Measurements from ENCODE around the gene PAXX.
A peak's percentile ranks its signal among the peaks of the same experiment; 100 is the strongest.

PAXX gene

DNA sequence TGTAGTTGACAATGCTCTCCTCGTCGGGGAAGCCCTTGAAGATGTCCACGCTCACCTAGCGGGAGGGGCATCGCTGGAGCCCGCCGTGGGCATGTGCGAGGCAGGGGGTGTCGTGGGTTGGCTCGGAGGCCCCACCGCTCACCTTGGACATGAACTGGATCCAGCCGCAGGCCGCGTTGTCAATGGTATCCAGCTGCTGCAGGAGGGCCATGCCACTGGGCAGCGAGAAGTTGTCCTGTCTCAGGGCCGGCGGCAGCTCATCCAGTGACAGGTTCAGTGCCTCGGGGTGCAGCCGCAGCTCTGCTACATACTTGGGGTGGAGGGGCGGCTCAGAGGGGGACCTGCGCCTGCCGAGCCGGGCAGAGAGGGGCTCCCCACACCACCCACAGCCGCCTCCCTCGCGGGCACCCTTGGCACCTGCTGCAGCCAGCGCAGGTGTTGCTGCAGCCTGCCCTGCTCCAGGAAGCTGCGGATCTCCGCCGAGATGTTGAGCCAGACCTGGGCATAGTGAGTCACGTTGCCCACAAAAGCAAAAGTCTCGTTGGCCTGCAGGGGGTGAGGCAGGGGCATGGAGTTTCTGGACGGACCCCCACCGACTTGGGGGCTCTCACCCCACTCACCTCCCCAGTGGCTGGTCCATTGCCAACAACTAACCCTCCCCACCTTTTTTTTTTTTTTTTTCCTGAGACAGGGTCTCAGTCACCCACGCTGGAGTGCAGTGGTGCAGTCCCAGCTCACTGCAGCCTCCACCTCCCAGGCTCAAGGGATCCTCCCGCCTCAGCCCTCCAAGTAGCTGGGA lies 26.7 kb downstream of the PAXX start:
- DNase-seq (ENCODE audit: low read depth in 2 of 2): no peak

DNA sequence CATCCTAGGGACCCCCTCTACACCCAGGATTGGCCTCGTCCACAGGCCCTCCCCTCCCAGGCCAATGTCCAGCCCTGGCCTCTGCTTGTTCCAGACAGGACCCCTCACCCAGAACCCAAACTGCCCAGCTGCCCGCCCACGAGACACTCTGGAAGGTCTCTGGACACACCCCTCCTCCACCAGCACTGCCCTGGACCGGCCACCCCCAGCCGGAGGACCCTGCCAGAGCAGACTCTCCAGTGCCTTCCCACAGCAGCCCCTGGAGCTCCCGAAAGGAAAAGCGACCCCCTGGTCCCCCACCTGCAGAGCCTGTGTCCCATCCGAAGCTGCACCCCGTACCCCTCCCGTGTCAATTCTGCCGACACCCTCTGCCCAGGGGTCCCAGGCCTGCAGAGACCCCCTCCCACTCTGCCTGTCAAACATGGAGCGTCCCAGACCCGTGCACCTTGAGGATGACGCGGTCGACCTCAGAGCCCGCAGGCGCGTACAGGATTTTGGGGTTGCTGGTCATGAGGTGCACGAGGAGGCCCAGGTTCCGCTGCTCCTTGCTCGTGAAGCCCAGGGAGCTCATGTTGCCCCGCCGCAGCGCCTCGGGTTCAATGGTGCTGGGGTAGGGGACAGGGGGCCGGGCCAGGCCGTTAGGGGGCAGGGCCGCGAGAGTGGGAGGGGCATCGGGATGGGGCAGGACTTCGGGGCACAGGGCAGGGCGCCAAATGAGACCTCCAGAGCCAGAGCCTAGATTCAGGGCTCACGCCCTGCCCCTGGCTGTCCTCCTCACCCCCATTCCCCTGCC lies 27.9 kb downstream of the PAXX start:
- no peak for DNase-seq (ENCODE audit: low read depth in 2 of 2)

DNA sequence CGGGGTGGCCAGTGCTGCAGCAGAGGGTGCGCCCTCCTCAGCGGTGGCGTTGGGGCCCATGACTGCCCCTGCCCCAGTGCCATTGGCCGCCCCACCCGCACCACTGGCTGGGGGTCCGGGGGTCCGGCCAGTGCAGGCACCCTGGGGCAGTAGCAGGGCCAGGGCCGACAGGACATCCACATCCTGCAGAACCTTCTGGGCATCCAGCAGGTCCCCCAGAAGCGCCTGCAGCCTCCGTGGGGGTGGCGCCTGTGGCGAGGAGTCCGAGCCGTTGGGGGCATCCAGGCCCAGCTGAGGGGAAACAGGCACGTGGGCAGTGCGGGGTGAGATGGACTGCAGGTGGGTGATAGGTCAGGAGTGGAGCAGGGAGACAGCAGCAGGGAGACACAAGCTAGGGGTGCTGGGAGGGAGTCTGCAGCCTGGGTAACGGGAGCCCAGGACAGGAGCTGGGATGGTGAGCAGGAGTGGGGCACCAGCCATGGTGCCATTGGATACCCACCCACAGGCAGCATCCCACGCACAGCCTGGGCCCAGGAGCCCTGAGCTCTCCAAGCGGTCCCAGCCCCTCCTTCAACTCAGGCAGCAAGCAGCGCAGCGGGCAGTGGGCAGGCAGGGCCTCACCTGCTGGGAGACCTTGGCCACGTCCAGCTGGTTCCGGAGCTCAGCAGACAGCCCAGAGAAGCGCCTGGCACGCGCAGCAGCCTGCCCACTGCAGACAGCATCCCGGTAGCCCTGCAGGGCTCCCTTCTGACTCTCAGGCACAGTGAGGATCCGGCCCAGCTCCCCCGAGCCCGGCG lies 28.7 kb downstream of the PAXX start:
- no peak for DNase-seq (ENCODE audit: low read depth in 2 of 2)

DNA sequence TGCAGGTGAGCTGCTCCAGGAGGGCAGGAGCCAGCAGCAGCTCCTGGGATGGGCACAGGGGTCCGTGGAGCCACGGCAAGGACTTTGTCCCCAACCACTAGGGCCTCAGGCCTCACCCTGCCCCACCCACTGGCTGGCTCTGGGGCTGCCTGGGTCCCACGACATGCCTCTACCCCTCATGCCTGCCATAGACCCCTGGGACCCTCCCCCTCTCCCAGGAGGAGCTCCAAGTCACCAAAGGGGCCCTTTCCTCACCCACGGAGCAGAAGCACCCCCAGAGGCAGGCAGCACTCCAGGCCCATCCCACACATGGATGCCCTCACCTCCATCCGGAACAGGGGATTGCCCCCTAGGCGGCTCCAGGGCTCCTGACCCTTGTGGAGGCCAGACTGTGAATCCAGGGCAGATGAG lies 29.4 kb downstream of the PAXX start:
- no peak for DNase-seq (ENCODE audit: low read depth in 2 of 2)

DNA sequence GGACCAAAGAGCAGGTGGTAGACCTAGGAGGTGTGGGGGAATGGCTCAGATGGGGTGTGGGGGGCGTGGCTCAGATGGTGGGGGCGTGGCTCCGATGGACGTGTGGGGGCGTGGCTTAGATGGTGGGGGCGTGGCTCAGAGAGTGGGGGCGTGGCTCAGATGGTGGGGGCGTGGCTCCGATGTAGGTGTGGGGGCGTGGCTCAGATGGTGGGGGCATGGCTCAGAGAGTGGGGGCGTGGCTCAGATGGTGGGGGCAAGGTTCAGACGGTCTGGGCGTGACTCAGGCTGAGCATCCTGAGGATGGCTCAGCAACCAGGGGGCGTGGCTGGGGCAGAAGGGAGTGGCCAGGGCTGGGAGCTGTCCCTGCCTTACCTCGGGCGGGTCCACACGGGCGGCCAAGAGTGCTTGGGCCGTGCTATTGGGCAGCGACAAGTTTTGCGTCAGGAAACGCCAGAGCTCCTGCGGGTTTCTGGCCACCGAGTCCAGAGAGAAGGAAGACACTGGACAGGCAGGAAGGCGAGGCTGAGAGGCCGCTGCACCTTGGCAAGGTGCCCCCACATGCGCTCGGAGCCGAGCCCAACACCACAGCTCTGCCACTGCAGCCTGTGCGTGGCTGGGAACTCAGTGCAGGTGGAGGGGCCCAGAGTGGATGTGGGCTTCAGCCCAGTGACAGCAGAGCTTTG lies 29.9 kb downstream of the PAXX start:
- DNase-seq (ENCODE audit: low read depth in 2 of 2): peak; percentile 57 to 73

DNA sequence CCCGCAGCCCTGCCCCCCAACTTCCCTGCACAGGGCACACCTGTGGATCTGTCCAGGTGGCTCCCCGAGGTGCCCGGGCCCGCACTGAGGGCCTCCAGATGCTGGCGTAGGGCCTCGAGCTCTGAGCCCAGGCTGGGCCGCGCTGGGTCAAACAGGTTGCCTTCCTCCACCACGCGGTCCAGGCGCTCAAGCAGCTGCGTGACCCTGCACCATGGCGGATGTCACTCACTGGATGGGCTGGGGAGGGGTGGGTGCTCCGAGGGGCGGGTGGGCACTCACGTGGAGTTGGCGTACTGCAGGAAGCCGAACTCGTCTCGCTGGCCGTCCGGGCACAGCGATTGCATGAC lies 30.4 kb downstream of the PAXX start:
- DNase-seq (ENCODE audit: low read depth in 2 of 2): no peak

DNA sequence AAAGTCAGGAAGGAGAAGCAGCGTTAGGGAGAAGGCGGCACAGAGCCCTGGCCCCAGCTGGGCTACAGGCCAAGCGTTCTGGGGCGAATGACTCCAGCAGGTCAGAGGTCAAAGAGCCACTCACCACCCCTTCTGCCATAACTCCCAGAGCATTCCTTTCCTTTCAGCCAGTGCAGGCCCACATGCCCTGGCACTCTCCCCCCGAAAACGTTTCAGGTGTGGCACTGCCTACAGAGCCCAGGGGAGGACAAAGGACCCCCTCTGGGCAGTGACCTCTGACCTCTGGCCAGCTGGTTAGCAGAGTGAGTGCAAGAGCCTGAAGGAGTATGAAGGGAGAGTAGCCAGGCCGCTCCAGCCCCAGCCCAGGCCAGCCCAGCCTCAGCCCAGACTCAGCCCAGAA lies 30.9 kb downstream of the PAXX start:
- no peak for DNase-seq (ENCODE audit: low read depth in 2 of 2)

DNA sequence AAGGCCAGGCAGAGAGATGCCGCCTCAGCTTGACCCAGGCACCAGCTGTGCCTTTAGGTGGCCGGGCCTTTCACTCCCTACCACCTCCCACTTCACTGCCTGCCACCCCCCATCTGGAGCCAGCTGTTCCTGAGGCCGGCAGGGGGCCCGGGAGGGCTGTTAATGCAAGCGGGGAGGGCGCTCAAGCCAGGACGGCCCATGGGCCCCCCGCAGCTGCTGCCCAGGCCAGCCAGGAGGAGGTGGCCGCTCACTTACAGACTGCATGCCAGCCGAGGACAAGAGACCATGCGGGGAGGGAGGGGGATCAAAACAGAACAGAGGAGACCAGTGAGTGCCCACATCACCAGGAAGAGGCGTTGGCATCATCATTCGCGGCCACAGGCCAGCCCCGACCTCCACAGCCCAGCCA lies 31.4 kb downstream of the PAXX start:
- no peak for DNase-seq (ENCODE audit: low read depth in 2 of 2)

DNA sequence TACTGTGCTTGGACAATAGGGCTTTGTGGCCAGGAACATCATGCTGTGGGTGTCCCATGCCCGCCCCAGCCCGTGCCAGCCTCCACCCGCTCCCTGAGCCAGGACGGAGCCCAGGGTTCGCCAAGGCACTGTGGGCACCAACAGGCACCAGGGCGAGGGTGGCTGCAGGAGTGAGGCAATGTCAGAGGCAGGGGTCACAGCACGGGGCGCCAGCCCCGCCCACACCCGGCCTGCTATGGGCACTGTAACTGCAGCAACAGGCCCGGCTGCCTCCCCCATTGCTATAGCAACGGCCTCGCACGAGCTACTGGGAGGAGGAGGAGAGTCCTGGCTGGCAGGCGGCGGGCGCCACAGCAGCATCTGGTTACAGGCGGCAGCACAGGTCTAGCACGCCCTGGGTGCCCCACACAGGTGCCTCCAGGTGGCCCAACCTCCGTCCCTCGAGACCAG lies 33.3 kb downstream of the PAXX start:
- DNase-seq (ENCODE audit: low read depth in 2 of 2): no peak

DNA sequence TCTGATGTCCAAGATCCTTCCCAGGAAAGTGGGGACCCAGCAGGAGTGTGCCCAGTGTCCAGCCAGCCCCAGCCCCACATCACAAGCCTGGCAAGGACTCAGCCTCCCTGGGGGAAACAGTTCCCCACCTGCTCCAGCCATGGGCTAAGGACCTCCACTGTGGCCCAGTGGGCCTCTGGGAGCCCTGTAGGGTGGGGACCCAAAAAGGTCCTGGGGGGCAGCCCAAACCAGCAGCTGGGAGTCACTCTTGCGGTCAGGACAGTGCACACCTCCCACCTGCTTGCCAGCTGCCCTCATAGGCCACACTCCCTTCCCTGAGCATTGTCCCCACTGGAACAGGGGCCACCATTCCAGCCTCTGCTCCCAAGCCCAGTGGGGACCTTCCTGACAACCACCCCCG lies 34.2 kb downstream of the PAXX start:
- DNase-seq (ENCODE audit: low read depth in 2 of 2): no peak

DNA sequence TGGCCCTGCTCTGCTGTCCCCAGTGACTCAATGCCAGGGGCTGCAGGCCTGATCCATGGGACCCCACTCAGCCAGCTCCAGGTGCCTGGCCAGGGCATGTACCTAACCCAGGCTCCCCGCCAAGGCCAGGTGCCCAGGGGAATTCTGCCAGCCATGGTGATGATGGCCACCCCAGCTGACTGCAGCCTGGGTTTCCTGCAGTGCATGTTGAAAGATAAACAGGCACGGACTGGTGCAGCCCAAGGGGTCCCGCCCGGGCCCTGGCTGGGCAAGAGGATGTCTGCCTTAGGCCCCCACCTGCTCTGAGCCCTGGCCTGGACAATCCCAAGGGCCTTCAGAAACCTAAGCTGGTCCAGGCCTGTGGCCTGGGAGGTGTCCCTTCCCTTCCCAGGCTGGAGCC lies 34.6 kb downstream of the PAXX start:
- DNase-seq (ENCODE audit: low read depth in 2 of 2): no peak

DNA sequence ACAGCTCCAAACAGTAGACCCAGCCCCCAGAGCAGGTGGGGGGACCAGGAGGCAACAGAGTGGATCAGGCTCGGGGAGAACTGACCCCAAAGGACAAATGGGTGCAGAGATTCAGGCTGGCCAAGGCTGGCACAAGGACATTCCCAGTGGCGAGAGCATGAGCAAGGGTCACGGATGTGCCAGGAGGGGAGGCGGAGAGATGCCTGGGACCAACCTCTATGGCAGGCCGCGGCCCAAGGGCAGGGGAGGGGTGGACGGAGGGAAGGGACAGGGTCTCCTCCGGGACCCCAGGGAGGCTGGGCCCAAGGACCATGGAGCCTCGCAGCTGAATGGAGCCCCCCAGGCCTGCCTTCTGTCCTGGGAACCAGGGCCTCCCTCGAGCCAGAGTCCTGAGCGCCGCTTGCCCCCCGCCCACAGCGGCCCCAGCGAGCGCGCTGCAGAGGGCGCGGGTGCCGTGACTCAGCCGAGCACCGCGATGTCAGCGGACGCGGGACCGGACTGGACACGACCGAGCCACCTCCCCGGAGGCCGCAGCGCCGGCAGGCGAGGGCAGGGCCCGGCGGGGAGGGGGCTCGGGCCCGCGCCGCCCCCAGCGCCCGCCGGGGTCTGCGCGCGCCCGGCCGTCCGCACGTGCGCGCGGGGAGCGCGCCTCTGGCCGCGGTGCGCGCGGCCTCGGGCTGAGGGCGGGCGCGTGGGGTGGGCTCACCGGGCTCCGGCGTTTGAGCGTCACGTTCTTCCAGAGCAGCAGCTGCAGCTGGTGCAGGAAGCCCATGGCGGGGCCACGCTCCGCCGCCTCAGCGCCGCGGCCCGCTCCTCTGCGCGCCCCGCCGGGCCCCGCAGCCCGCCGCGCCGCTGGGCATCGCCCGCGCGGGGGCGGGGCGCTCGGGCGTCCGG lies 35.4 kb downstream of the PAXX start, which contains the start of gene ABCA2:
Gene ABCA2, minus strand, starts transcription at position 869 of the 894 bp plus-strand sequence. Its CDS starts 97 bp downstream, at position 772.
- DNase-seq (ENCODE audit: low read depth in 2 of 2): no peak

DNA sequence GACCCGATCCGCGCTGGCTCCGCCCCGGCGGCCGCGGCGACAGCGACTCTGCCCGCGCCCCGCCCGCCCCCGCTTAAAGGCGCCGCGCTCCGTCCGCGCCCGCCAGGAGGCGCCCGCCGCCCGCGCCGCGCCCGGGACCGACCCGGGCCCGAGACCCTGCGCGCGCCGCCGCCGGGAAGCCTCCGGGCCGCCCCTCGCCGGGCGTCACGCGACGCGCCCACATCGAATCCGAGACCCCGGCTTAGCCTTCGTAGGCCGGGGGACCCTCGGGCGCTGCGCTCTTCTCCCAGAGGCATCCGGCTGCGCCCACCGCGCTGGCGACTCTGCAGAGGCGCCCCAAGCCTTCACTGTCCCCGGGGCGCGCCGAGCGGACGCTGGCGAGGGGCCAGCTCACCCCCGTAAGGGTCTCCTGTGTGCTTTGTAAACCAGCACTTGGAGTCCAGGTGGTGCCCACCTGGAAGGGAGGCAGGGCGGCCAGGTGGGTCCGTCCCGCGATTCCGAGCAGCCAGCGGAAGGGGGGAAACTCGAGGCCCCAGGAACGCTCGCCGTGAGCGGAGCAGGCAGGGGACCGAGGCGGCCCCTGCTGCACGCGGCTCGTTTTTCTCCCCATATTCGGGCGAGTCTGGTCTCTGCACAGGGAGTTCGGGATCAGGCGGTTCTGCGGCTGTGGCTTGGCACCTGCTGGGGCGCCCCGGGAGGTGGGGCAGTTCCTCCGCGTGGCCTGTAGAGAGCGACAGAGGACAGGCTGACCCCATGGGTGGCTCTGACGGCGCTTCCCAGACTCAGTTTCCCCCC lies 36.2 kb downstream of the PAXX start:
- peak; percentile 41 to 55 for DNase-seq (ENCODE audit: low read depth in 2 of 2)

DNA sequence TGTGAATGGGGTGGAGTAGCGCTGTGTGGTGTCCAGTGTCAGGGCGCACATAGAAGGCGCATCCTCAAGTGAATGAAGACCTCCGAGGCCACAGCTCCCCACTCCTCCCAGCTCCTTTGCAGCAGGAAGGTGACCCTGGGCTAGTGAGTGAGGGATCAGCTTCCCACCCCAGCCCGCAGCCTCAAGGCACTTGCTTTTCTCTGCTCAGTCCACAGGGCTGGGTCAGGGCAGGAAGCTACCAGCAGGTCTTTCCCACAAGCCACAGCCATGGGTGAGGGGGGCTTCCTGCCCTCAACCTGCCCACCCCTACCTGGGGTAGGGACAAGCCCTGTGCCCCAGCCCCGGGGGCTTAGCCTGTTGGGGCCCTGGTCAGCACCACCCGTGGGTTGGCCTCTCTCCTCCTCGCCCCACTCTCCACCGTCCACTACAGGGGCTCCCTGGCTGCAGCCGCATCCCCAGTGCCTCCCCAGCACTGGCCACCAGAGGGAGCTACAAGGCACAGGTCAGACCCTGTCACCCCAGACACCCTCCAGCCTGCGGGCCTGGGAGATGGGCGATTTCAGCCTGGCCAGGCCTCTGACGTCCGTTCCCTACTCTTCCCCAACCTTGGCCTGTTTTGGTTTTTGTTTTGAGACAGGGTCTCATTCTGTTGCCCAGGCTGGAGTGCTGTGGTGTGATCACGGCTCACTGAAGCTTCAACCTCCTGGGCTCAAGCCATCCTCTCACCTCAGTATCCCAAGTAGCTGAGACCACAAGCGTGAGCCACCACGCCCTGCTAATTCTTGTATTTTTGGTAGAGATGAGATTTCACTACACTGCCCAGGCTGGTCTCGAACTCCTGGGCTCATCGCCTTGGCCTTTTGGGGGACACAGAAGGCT lies 37.1 kb downstream of the PAXX start:
- peak; percentile 63 to 74 for DNase-seq (ENCODE audit: low read depth in 2 of 2)

DNA sequence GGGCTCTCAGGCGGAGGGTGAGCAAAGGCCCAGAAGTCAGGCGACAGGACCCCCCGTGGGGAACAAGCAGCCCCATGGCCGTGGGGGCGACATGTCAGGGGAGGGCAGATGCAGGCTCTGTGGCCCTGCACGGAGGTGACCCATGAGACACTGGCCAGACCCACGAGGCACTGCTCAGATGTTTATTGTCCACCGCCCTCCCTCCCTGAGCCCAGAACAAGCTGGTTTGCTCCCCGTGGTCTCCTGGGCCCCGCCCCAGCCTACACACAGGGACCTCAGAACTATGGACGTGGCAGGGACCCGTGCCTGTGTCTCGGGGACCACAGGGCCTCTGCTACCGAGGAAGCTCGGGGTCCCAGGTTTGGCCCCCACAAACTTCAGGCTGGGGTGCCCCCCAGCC lies 37.8 kb downstream of the PAXX start:
- no peak for DNase-seq (ENCODE audit: low read depth in 2 of 2)

DNA sequence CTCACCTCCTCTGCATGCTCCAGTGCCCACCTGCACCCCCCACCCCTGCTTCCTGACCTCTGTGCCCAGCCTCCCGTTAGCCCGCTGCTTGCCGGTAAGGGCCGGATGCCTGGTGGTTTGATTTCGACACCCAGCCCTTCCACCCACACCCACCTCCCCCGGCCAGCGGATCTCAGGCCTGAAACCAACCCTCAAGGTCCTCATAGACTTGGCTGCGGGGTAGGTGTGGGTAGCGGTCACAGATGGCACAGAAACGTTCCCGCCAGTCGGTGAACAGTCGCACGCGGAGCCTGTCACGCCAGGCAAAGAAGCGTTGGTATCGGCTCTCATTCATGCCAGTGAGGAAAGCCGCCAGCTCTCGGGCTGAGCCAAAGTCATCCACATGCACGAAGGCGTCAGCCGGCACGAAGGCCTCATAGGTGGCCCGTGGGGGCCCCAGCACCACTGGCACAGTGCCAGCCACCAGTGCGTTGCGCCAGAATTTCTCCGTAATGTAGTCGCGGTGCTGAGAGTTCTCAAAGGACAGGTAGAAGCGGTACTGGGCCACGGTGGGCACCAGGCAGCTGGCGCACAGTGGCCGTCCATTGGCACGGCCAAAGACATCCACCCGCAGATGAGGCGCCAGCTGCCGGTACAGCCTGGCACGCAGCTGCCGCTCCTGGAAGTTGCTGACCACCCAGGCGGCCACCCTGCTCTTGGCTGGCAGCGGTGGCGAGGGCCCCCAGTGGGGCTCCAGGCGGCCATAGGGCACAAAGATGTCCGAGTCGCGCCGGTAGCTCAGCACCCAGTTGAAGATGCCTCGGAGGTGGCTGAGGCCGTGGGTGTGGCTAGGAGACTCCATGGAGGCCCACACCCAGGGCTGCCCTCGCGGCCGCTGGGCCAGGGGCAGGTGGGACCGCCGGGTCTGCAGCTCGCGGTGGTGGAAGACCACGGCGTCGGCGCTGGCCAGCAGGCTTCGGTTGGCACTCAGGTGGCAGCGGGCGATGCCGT lies 38.6 kb downstream of the PAXX start:
- no peak for DNase-seq (ENCODE audit: low read depth in 2 of 2)

DNA sequence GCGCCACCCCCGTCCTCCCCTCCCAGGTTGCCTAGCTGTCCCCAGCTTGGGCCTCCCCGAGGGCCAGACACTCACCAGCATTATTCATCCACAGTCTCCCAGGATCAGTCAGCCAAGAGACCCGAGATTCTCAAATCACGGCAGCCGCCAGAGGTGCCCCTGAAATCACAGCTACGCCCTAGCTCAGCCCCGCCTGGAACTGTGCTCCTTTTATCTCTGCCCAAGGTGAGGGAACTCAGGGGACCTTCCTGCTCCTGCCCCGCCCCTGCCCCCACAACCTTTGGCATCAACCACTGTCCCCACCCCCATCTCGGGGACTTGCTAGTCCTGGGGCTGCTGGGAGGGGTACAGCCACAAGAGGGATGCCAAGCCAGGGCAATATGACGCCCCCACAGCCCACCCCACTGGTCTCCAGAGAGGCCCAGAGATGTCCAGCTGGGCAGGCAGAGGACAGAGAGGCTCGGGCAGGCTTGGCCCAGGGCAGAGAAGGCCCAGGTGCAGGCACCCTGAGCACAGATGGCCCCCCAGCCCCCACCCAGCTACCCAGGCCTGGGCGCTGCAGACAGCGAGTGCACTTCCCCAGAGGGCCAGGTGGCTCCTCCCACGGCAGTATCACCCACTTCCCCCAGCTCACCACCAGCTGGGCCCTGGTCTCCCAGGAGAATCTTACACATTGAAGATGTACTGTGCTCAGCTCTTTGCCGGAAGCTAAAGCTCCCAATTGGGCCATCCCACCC lies 39.9 kb downstream of the PAXX start, which contains the start of gene FUT7:
Gene FUT7, minus strand, starts transcription at position 185 of the 737 bp plus-strand sequence. Its CDS starts 97 bp downstream, at position 88.
- DNase-seq (ENCODE audit: low read depth in 2 of 2): no peak

Measured in activated CD4-positive, alpha-beta T cell treated with anti-CD3 and anti-CD28 coated beads for 24 hours (primary cell).